H1 (cell line): ENCODE results near the gene FBN2. TPM values are rescaled to one million over a fixed set of nuclear protein-coding genes. Genes with fewer than 3 reads are reported as not detected.

Experiments
- EZH2 ChIP-seq: fragments of 200-600 bp; sonication (generic); IDR thresholded peaks from 2 replicates; pipeline ENCODE4 v1.7.1; 2012; ENCODE audit warnings: low read depth, mild to moderate bottlenecking, moderate library complexity, low read length, inconsistent platforms; ENCODE audit not compliant: severe bottlenecking
- KDM4A ChIP-seq: IDR thresholded peaks from one replicate; pipeline ENCODE4 v1.7.1; 2012; ENCODE audit warnings: low read depth, mild to moderate bottlenecking, moderate library complexity, low read length, inconsistent platforms; ENCODE audit not compliant: severe bottlenecking
- KDM5A ChIP-seq: fragments of 200-600 bp; IDR thresholded peaks from 2 replicates; pipeline ENCODE4 v1.7.1; 2012; ENCODE audit warnings: mild to moderate bottlenecking, low read length, inconsistent platforms, mixed read lengths
- SRF ChIP-seq: IDR thresholded peaks from 2 replicates; pipeline ENCODE4 v1.6.1; 2011; ENCODE audit warnings: mild to moderate bottlenecking, low read depth, low read length, moderate library complexity
- polyA plus RNA-seq, 7 experiments: library from polyadenylated mRNA; depleted of rRNA in 3 of 7; stranded (reverse) in 5 of 7; unstranded in 2 of 7; fragments of >200 nt in 5 of 7; fragments of 200-250 nt in 2 of 7; gene quantifications; 1 replicate in 5 of 7; 2 replicates in 1 of 7; 4 replicates in 1 of 7; pipeline versions ENCODE4 v1.2.1 to v1.2.3, GENCODE V29; 2011 to 2013; ENCODE audit warnings: missing spikeins in 2 of 7, mixed read lengths in 2 of 7
- total RNA-seq: library from RNA; stranded (reverse); fragmentation: NEBNext Ultra II Directional; extraction: Animal tissue kit (Norgen Biotek cat#: 25700); gene quantifications from 2 replicates; pipeline ENCODE4 v1.2.1, GENCODE V29; 2021
- TF ChIP-seq, protein P1 (sequence below): fragments of 300-600 bp; sonication (generic); IDR thresholded peaks from 2 replicates; pipeline ENCODE4 v1.7.1; 2012; ENCODE audit warnings: low read length, moderate library complexity, mild to moderate bottlenecking, inconsistent platforms; ENCODE audit not compliant: insufficient replicate concordance

Gene FBN2
- total and polyA plus RNA-seq, 2 of the 8 experiments (the other 6 are each of a cell fraction or from before 2014, with no cell fraction given), result 14.1 to 16.3 TPM

DNA sequence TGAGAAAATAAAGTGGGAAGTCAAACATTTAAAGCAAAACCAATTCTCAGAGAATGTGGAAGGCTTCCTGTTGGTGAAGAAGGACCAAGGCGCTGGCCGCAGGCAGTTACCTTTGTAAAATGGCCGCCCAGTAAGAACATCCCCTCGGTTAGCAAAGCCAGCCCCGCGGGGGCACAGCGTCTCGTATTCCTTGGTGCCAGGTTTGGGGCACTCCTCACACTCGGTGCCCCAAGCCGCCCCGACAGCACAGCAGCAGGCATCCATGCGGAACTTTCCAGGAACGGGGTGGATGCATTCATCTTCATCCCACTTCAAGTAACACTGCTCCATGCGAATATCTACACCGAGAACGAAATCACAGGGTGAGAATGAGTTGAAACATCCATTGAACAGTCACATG is 192.8 kb downstream of the FBN2 start (continued):
- TF ChIP-seq, protein P1, sequence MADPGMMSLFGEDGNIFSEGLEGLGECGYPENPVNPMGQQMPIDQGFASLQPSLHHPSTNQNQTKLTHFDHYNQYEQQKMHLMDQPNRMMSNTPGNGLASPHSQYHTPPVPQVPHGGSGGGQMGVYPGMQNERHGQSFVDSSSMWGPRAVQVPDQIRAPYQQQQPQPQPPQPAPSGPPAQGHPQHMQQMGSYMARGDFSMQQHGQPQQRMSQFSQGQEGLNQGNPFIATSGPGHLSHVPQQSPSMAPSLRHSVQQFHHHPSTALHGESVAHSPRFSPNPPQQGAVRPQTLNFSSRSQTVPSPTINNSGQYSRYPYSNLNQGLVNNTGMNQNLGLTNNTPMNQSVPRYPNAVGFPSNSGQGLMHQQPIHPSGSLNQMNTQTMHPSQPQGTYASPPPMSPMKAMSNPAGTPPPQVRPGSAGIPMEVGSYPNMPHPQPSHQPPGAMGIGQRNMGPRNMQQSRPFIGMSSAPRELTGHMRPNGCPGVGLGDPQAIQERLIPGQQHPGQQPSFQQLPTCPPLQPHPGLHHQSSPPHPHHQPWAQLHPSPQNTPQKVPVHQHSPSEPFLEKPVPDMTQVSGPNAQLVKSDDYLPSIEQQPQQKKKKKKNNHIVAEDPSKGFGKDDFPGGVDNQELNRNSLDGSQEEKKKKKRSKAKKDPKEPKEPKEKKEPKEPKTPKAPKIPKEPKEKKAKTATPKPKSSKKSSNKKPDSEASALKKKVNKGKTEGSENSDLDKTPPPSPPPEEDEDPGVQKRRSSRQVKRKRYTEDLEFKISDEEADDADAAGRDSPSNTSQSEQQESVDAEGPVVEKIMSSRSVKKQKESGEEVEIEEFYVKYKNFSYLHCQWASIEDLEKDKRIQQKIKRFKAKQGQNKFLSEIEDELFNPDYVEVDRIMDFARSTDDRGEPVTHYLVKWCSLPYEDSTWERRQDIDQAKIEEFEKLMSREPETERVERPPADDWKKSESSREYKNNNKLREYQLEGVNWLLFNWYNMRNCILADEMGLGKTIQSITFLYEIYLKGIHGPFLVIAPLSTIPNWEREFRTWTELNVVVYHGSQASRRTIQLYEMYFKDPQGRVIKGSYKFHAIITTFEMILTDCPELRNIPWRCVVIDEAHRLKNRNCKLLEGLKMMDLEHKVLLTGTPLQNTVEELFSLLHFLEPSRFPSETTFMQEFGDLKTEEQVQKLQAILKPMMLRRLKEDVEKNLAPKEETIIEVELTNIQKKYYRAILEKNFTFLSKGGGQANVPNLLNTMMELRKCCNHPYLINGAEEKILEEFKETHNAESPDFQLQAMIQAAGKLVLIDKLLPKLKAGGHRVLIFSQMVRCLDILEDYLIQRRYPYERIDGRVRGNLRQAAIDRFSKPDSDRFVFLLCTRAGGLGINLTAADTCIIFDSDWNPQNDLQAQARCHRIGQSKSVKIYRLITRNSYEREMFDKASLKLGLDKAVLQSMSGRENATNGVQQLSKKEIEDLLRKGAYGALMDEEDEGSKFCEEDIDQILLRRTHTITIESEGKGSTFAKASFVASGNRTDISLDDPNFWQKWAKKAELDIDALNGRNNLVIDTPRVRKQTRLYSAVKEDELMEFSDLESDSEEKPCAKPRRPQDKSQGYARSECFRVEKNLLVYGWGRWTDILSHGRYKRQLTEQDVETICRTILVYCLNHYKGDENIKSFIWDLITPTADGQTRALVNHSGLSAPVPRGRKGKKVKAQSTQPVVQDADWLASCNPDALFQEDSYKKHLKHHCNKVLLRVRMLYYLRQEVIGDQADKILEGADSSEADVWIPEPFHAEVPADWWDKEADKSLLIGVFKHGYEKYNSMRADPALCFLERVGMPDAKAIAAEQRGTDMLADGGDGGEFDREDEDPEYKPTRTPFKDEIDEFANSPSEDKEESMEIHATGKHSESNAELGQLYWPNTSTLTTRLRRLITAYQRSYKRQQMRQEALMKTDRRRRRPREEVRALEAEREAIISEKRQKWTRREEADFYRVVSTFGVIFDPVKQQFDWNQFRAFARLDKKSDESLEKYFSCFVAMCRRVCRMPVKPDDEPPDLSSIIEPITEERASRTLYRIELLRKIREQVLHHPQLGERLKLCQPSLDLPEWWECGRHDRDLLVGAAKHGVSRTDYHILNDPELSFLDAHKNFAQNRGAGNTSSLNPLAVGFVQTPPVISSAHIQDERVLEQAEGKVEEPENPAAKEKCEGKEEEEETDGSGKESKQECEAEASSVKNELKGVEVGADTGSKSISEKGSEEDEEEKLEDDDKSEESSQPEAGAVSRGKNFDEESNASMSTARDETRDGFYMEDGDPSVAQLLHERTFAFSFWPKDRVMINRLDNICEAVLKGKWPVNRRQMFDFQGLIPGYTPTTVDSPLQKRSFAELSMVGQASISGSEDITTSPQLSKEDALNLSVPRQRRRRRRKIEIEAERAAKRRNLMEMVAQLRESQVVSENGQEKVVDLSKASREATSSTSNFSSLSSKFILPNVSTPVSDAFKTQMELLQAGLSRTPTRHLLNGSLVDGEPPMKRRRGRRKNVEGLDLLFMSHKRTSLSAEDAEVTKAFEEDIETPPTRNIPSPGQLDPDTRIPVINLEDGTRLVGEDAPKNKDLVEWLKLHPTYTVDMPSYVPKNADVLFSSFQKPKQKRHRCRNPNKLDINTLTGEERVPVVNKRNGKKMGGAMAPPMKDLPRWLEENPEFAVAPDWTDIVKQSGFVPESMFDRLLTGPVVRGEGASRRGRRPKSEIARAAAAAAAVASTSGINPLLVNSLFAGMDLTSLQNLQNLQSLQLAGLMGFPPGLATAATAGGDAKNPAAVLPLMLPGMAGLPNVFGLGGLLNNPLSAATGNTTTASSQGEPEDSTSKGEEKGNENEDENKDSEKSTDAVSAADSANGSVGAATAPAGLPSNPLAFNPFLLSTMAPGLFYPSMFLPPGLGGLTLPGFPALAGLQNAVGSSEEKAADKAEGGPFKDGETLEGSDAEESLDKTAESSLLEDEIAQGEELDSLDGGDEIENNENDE, result no peak
- no peak for TF ChIP-seq KDM5A
- TF ChIP-seq SRF, result no peak
- TF ChIP-seq KDM4A, result no peak
- no peak for TF ChIP-seq EZH2
